GM18499 (cell line): Measurements from ENCODE around the gene CDH19.

Experiments used
- ATAC-seq: cut with Tn5 transposase; IDR thresholded peaks from one replicate; pipeline ENCODE4 v1.9.1; 2021; ENCODE audit warnings: moderate number of reproducible peaks; ENCODE audit not compliant: insufficient read depth, unreplicated experiment

CDH19 gene

GRCh38 chr18:66566616-66567015 is 37.3 kb downstream of the CDH19 start:
- no peak for ATAC-seq

- no peak for ATAC-seq
Observed at GRCh38 chr18:66564236-66564635, 39.7 kb downstream of the CDH19 start.

- ATAC-seq, result no peak
Observed at GRCh38 chr18:66562279-66562678, 41.6 kb downstream of the CDH19 start.

- no peak for ATAC-seq
Observed at GRCh38 chr18:66560094-66560493, 43.8 kb downstream of the CDH19 start.

GRCh38 chr18:66558773-66559172 is 45.1 kb downstream of the CDH19 start:
- ATAC-seq, result no peak

GRCh38 chr18:66557091-66557490 is 46.8 kb downstream of the CDH19 start:
- no peak for ATAC-seq

- no peak for ATAC-seq
Observed at GRCh38 chr18:66555585-66555984, 48.3 kb downstream of the CDH19 start.

- no peak for ATAC-seq
Observed at GRCh38 chr18:66553824-66554223, 50.1 kb downstream of the CDH19 start.

GRCh38 chr18:66550366-66550765 is 53.5 kb downstream of the CDH19 start:
- ATAC-seq, result no peak

GRCh38 chr18:66548747-66549146 is 55.1 kb downstream of the CDH19 start:
- no peak for ATAC-seq

GRCh38 chr18:66534110-66534509 is 69.8 kb downstream of the CDH19 start:
- no peak for ATAC-seq

GRCh38 chr18:66533693-66534092 is 70.2 kb downstream of the CDH19 start:
- ATAC-seq, result no peak

GRCh38 chr18:66523219-66523991 is 80.5 kb downstream of the CDH19 start:
- no peak for ATAC-seq

GRCh38 chr18:66513996-66514395 is 89.9 kb downstream of the CDH19 start:
- no peak for ATAC-seq

GRCh38 chr18:66511792-66512191 is 92.1 kb downstream of the CDH19 start:
- no peak for ATAC-seq

GRCh38 chr18:66511289-66511688 is 92.6 kb downstream of the CDH19 start:
- ATAC-seq, result no peak

GRCh38 chr18:66510357-66511045 is 93.4 kb downstream of the CDH19 start:
- no peak for ATAC-seq

- ATAC-seq, result no peak
Observed at GRCh38 chr18:66508937-66509336, 95.0 kb downstream of the CDH19 start.

- no peak for ATAC-seq
Observed at GRCh38 chr18:66506178-66506577, 97.7 kb downstream of the CDH19 start.

- ATAC-seq, result no peak
Observed at GRCh38 chr18:66497351-66497750, 106.5 kb downstream of the CDH19 start.

- ATAC-seq, result no peak
Observed at GRCh38 chr18:66495844-66496243, 108.0 kb downstream of the CDH19 start.

- no peak for ATAC-seq
Observed at GRCh38 chr18:66473882-66474281, 130.0 kb downstream of the CDH19 start.
